Trophoblast cell (in vitro differentiated cells and primary cell): ENCODE data around the gene NTM.

Source experiments
- DNase-seq, 2 donors: peaks; one replicate each; pipeline ENCODE4 v3.0.0-alpha.2; 2016
- H2AFZ ChIP-seq: 2 replicates; pipeline ENCODE4 v1.6.1; 2013; ENCODE audit warnings: low read length, moderate library complexity, mild to moderate bottlenecking; ENCODE audit not compliant: insufficient read depth, poor library complexity
- H2AK5ac ChIP-seq: 2 replicates; pipeline ENCODE4 v1.6.1; 2013; ENCODE audit warnings: mild to moderate bottlenecking, low read length
- H2BK120ac ChIP-seq: 2 replicates; pipeline ENCODE4 v1.6.1; 2013; ENCODE audit warnings: low read length, mild to moderate bottlenecking, moderate library complexity; ENCODE audit not compliant: insufficient read depth, poor library complexity
- H2BK12ac ChIP-seq: 2 replicates; pipeline ENCODE4 v1.6.1; 2013; ENCODE audit warnings: mild to moderate bottlenecking, low read length, moderate library complexity
- H2BK5ac ChIP-seq: 2 replicates; pipeline ENCODE4 v1.6.1; 2013; ENCODE audit warnings: low read length, low read depth, moderate library complexity, mild to moderate bottlenecking; ENCODE audit not compliant: poor library complexity
- H3K14ac ChIP-seq: 2 replicates; pipeline ENCODE4 v1.6.1; 2013; ENCODE audit warnings: mild to moderate bottlenecking, low read length
- H3K18ac ChIP-seq: 2 replicates; pipeline ENCODE4 v1.6.1; 2013; ENCODE audit warnings: mild to moderate bottlenecking, low read length
- H3K23ac ChIP-seq: 2 replicates; pipeline ENCODE4 v1.6.1; 2013; ENCODE audit warnings: low read length
- H3K27ac ChIP-seq: 2 replicates; pipeline ENCODE4 v1.5.1; 2013; ENCODE audit warnings: low read depth, mild to moderate bottlenecking, inconsistent platforms, low read length, moderate library complexity
- H3K27me3 ChIP-seq: 2 replicates; pipeline ENCODE4 v1.6.1; 2013; ENCODE audit warnings: inconsistent platforms, mild to moderate bottlenecking, low read length, moderate library complexity; ENCODE audit not compliant: insufficient read depth
- H3K36me3 ChIP-seq, 2 experiments: 1 replicate in 1 of 2; 2 replicates in 1 of 2; pipeline ENCODE4 v1.6.1; 2013; ENCODE audit warnings: low read length in 2 of 2, mild to moderate bottlenecking in 2 of 2, moderate library complexity in 1 of 2; ENCODE audit not compliant: insufficient read depth in 2 of 2, control insufficient read depth in 1 of 2
- H3K4ac ChIP-seq: 2 replicates; pipeline ENCODE4 v1.6.1; 2013; ENCODE audit warnings: low read depth, mild to moderate bottlenecking, low read length, moderate library complexity
- H3K4me1 ChIP-seq, 2 experiments: 1 replicate in 1 of 2; 2 replicates in 1 of 2; pipeline ENCODE4 v1.6.1; 2013; ENCODE audit warnings: low read length in 2 of 2, mild to moderate bottlenecking in 2 of 2, moderate library complexity in 1 of 2; ENCODE audit not compliant: insufficient read depth in 2 of 2, control insufficient read depth in 1 of 2
- H3K4me2 ChIP-seq: 2 replicates; pipeline ENCODE4 v1.6.1; 2013; ENCODE audit warnings: inconsistent platforms, mild to moderate bottlenecking, low read length, moderate library complexity
- H3K4me3 ChIP-seq: 2 replicates; pipeline ENCODE4 v1.5.1; 2013; ENCODE audit warnings: mild to moderate bottlenecking, low read depth, low read length, inconsistent platforms
- H3K79me1 ChIP-seq: one replicate; pipeline ENCODE4 v1.6.1; 2013; ENCODE audit warnings: low read length
- H3K79me2 ChIP-seq: 2 replicates; pipeline ENCODE4 v1.6.1; 2013; ENCODE audit warnings: low read length, mild to moderate bottlenecking; ENCODE audit not compliant: control insufficient read depth, insufficient read depth, poor library complexity
- H3K9ac ChIP-seq: 2 replicates; pipeline ENCODE4 v1.6.1; 2013; ENCODE audit warnings: mild to moderate bottlenecking, low read length
- H3K9me3 ChIP-seq: 2 replicates; pipeline ENCODE4 v1.6.1; 2013; ENCODE audit warnings: low read depth, mild to moderate bottlenecking, control low read depth, inconsistent platforms, low read length; ENCODE audit not compliant: insufficient read depth
- H4K12ac ChIP-seq: 2 replicates; pipeline ENCODE4 v1.6.1; 2013; ENCODE audit warnings: low read depth, mild to moderate bottlenecking, low read length, moderate library complexity
- H4K8ac ChIP-seq: 2 replicates; pipeline ENCODE4 v1.6.1; 2013; ENCODE audit warnings: low read depth, mild to moderate bottlenecking, low read length, moderate library complexity
- H4K91ac ChIP-seq: one replicate; pipeline ENCODE4 v1.6.1; 2013; ENCODE audit warnings: low read depth, mild to moderate bottlenecking, low read length, moderate library complexity
- WGBS: extraction: QIAGEN DNeasy Blood & Tissue Kit; methylation state at CpG from one replicate; pipeline ENCODE4 v1.1.7; 2013; ENCODE audit warnings: missing lambda C conversion rate; ENCODE audit not compliant: insufficient read length, insufficient coverage; ENCODE audit errors: extremely low coverage; 5-methylcytosine and 5-hydroxymethylcytosine counted together

Gene NTM

DNA sequence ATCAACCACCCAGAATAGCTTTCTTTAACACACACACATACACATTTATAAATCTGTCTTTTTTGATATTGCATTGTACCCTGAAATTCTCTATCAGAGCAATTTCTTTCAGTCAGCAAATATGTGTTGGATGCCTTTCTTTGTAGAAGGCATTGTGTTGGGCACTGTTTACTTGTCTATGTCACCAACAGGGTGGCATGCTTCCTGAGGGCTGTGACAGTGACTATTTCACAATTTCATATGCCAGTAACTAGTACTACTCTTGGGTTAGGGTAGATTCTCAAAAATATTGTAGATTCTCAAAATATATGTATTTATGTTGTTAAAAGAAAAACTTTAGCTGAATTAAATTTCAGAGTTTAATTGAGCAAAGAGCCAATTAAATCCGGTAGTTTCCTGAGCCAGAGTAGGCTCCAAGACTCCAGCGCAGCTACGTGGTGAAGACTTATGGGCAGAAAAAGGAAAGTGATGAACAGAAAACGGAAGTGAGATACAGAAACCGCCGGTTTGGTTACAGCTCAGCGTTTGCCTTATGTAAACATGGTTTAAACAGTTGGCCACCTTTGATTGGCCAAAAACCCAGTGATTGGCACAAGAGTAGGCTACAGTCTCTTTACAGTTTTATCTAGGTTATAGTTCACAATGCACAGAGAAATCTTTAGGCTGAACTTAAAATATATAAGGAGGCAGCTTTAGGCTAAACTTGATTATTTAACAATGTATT lies 723.3 kb downstream of the NTM start:
- no peak overlapping the region for H3K14ac ChIP-seq
- no CpG with 5 or more reads among the region's 7 CpGs for WGBS
- no peak overlapping the region for H3K4me3 ChIP-seq
- DNase-seq = no peak
- H3K9ac ChIP-seq = no peak overlapping the region
- H2BK120ac ChIP-seq = no peak overlapping the region
- no peak overlapping the region for H4K91ac ChIP-seq
- peaks cover 0 to 4% of the 10 kb centered on the region in 2 experiments for H3K4me1 ChIP-seq
- H3K23ac ChIP-seq = no peak overlapping the region
- H2BK12ac ChIP-seq = no peak overlapping the region
- peaks cover 2% of the 10 kb centered on the region for H3K9me3 ChIP-seq
- no peak overlapping the region for H3K4me2 ChIP-seq
- no peak overlapping the region for H3K18ac ChIP-seq
- no peak overlapping the region for H4K8ac ChIP-seq
- H3K79me2 ChIP-seq = no peaks in the 10 kb centered on the region
- H3K4ac ChIP-seq = no peak overlapping the region
- H3K36me3 ChIP-seq = no peaks in the 10 kb centered on the region
- no peak overlapping the region for H3K27ac ChIP-seq
- no peak overlapping the region for H2AFZ ChIP-seq
- no peak overlapping the region for H4K12ac ChIP-seq
- no peak overlapping the region for H2AK5ac ChIP-seq
- no peaks in the 10 kb centered on the region for H3K79me1 ChIP-seq
- H3K27me3 ChIP-seq = no peaks in the 10 kb centered on the region
- no peak overlapping the region for H2BK5ac ChIP-seq

- Histone ChIP-seq H2AK5ac (no peak overlapping the region), H3K4me2 (no peak overlapping the region), H3K4me3 (no peak overlapping the region), H3K9ac (no peak overlapping the region), H3K27me3 (no peaks in the 10 kb centered on the region), H3K4me1 (peaks cover 0 to 4% of the 10 kb centered on the region in 2 experiments), H4K91ac (no peak overlapping the region), H4K12ac (no peak overlapping the region), H2BK5ac (no peak overlapping the region), H2BK120ac (no peak overlapping the region), H3K27ac (no peak overlapping the region), H3K14ac (no peak overlapping the region), H3K36me3 (no peaks in the 10 kb centered on the region), H3K4ac (no peak overlapping the region), H2AFZ (no peak overlapping the region), H3K23ac (no peak overlapping the region), H3K9me3 (peaks cover 2% of the 10 kb centered on the region), H3K79me1 (no peaks in the 10 kb centered on the region), H4K8ac (no peak overlapping the region), H3K79me2 (no peaks in the 10 kb centered on the region), H3K18ac (no peak overlapping the region), H2BK12ac (no peak overlapping the region)
- DNase-seq = no peak
- WGBS = no CpG with 5 or more reads among the region's 1 CpG
These were observed 724.2 kb downstream of the NTM start for GRCh38 chr11:132094598-132094997.

- no peaks in the 10 kb centered on the region for H3K79me2 ChIP-seq
- H4K12ac ChIP-seq = no peak overlapping the region
- no peaks in the 10 kb centered on the region for H3K36me3 ChIP-seq
- H3K27me3 ChIP-seq = no peaks in the 10 kb centered on the region
- H3K4ac ChIP-seq = no peak overlapping the region
- H3K9me3 ChIP-seq = peaks cover 2% of the 10 kb centered on the region
- H3K4me3 ChIP-seq = no peak overlapping the region
- H2BK12ac ChIP-seq = no peak overlapping the region
- H2AFZ ChIP-seq = no peak overlapping the region
- H3K4me2 ChIP-seq = no peak overlapping the region
- H2BK5ac ChIP-seq = no peak overlapping the region
- no peak overlapping the region for H4K8ac ChIP-seq
- H3K79me1 ChIP-seq = no peaks in the 10 kb centered on the region
- H3K4me1 ChIP-seq = peaks cover 0 to 4% of the 10 kb centered on the region in 2 experiments
- H3K23ac ChIP-seq = no peak overlapping the region
- H3K27ac ChIP-seq = no peak overlapping the region
- no peak overlapping the region for H3K14ac ChIP-seq
- no peak overlapping the region for H2BK120ac ChIP-seq
- H3K18ac ChIP-seq = no peak overlapping the region
- no peak for DNase-seq
- H2AK5ac ChIP-seq = no peak overlapping the region
- H4K91ac ChIP-seq = no peak overlapping the region
- WGBS = no CpG with 5 or more reads among the region's 13 CpGs
- H3K9ac ChIP-seq = no peak overlapping the region
These were observed 725.1 kb downstream of the NTM start for GRCh38 chr11:132095230-132096131.

DNA sequence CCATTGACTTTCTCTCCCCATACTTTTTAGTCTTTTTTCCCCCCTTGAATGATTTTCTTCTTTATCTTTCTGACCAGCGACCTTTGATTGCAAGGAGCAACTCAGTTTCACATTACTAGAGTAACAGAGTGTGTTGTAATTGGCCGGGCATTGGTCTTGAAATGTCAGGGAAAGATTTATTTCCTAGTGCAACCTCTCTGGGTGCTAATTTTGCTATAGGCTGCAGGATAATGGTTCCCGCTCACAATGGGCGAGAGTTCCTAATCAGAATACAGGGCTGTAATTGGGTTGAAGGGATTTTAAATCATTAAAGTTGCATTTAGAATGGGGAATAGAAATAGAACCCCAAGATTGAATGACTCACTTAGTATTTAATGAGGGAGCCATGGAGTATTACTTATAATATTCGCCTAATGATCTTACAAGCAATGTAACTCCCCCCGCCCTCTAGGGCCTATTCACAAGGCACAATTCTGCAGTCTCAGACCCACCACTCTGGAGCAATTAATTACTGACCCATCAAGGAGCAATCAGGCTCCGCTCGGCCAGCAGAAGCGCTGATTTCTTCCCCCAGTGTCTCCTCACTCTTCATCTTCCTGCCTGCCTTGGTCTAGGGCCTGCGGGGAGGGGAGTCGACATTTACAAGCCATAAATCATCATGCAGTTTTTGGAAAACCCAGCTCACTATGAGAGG lies 725.9 kb downstream of the NTM start:
- H2AFZ ChIP-seq = no peak overlapping the region
- H3K4me1 ChIP-seq = peaks cover 0 to 4% of the 10 kb centered on the region in 2 experiments
- H3K4me2 ChIP-seq = no peak overlapping the region
- H2BK12ac ChIP-seq = no peak overlapping the region
- H3K79me1 ChIP-seq = no peaks in the 10 kb centered on the region
- H4K12ac ChIP-seq = no peak overlapping the region
- peaks cover 2% of the 10 kb centered on the region for H3K9me3 ChIP-seq
- no peaks in the 10 kb centered on the region for H3K27me3 ChIP-seq
- no peak overlapping the region for H3K4me3 ChIP-seq
- H3K14ac ChIP-seq = no peak overlapping the region
- no peak overlapping the region for H4K8ac ChIP-seq
- H3K18ac ChIP-seq = no peak overlapping the region
- H3K36me3 ChIP-seq = no peaks in the 10 kb centered on the region
- WGBS = no CpG with 5 or more reads among the region's 11 CpGs
- H3K4ac ChIP-seq = no peak overlapping the region
- no peak for DNase-seq
- no peak overlapping the region for H3K23ac ChIP-seq
- no peak overlapping the region for H3K9ac ChIP-seq
- no peak overlapping the region for H2AK5ac ChIP-seq
- H2BK5ac ChIP-seq = no peak overlapping the region
- H3K27ac ChIP-seq = no peak overlapping the region
- H4K91ac ChIP-seq = no peak overlapping the region
- H3K79me2 ChIP-seq = no peaks in the 10 kb centered on the region
- no peak overlapping the region for H2BK120ac ChIP-seq
